ENCODE results near the gene CRY2. TPM values are rescaled to one million over a fixed set of nuclear protein-coding genes. Genes with fewer than 3 reads are reported as not detected.

CRY2 gene
- total RNA-seq, 1 experiment from 2014 or later, result 6.5 TPM

GRCh38 chr11:45881708-45882368 is 34.6 kb downstream of the CRY2 start:
- H3K4me3 ChIP-seq, result no peak overlapping the region
- H3K9me3 ChIP-seq, result no peaks in the 10 kb centered on the region
- H3K27me3 ChIP-seq, result no peaks in the 10 kb centered on the region
- no peak for DNase-seq
- no peaks in the 10 kb centered on the region for H3K36me3 ChIP-seq

- Histone ChIP-seq H3K36me3 (no peaks in the 10 kb centered on the region), H3K4me3 (no peak overlapping the region), H3K27me3 (no peaks in the 10 kb centered on the region), H3K9me3 (no peaks in the 10 kb centered on the region)
- DNase-seq, result no peak
These were observed 37.4 kb downstream of the CRY2 start for GRCh38 chr11:45884596-45885185.

GRCh38 chr11:45885274-45885920 is 38.1 kb downstream of the CRY2 start, which contains the start of gene MAPK8IP1:
Gene MAPK8IP1, plus strand, starts transcription at chr11:45885651. Its CDS starts 170 bp downstream, at chr11:45885821.
- Histone ChIP-seq H3K9me3 (no peaks in the 10 kb centered on the region), H3K36me3 (no peaks in the 10 kb centered on the region), H3K4me3 (peak within 1 kb of the TSS; percentile 25), H3K27me3 (no peaks in the 10 kb centered on the region)
- DNase-seq, result peak; percentile 19

- Histone ChIP-seq H3K9me3 (no peaks in the 10 kb centered on the region), H3K27me3 (no peaks in the 10 kb centered on the region), H3K4me3 (no peak overlapping the region), H3K36me3 (no peaks in the 10 kb centered on the region)
- no peak for DNase-seq
These were observed 38.8 kb downstream of the CRY2 start for GRCh38 chr11:45885921-45886721.

- Histone ChIP-seq H3K27me3 (no peaks in the 10 kb centered on the region), H3K36me3 (no peaks in the 10 kb centered on the region), H3K4me3 (no peak overlapping the region), H3K9me3 (no peaks in the 10 kb centered on the region)
- no peak for DNase-seq
These were observed 39.7 kb downstream of the CRY2 start for GRCh38 chr11:45886816-45887520.

- Histone ChIP-seq H3K9me3 (no peaks in the 10 kb centered on the region), H3K36me3 (no peaks in the 10 kb centered on the region), H3K27me3 (no peaks in the 10 kb centered on the region), H3K4me3 (no peak overlapping the region)
- DNase-seq, result no peak
These were observed 40.3 kb downstream of the CRY2 start for GRCh38 chr11:45887587-45887986.

- H3K4me3 ChIP-seq, result no peak overlapping the region
- H3K9me3 ChIP-seq, result no peaks in the 10 kb centered on the region
- no peaks in the 10 kb centered on the region for H3K27me3 ChIP-seq
- no peaks in the 10 kb centered on the region for H3K36me3 ChIP-seq
- no peak for DNase-seq
These were observed 42.3 kb downstream of the CRY2 start for GRCh38 chr11:45889555-45889954.

- no peak overlapping the region for H3K4me3 ChIP-seq
- DNase-seq, result no peak
- no peaks in the 10 kb centered on the region for H3K36me3 ChIP-seq
- H3K27me3 ChIP-seq, result no peaks in the 10 kb centered on the region
- no peaks in the 10 kb centered on the region for H3K9me3 ChIP-seq
These were observed 42.7 kb downstream of the CRY2 start for GRCh38 chr11:45889966-45890365.

GRCh38 chr11:45890886-45891550 is 43.7 kb downstream of the CRY2 start:
- no peaks in the 10 kb centered on the region for H3K36me3 ChIP-seq
- H3K4me3 ChIP-seq, result no peak overlapping the region
- no peak for DNase-seq
- no peaks in the 10 kb centered on the region for H3K9me3 ChIP-seq
- no peaks in the 10 kb centered on the region for H3K27me3 ChIP-seq

- Histone ChIP-seq H3K9me3 (no peaks in the 10 kb centered on the region), H3K27me3 (no peaks in the 10 kb centered on the region), H3K4me3 (no peak overlapping the region), H3K36me3 (no peaks in the 10 kb centered on the region)
- DNase-seq, result no peak
These were observed 45.6 kb downstream of the CRY2 start for GRCh38 chr11:45892856-45893255.

GRCh38 chr11:45894555-45895247 is 47.4 kb downstream of the CRY2 start:
- Histone ChIP-seq H3K9me3 (no peaks in the 10 kb centered on the region), H3K4me3 (no peak overlapping the region), H3K36me3 (no peaks in the 10 kb centered on the region), H3K27me3 (no peaks in the 10 kb centered on the region)
- no peak for DNase-seq

- Histone ChIP-seq H3K27me3 (no peaks in the 10 kb centered on the region), H3K36me3 (no peaks in the 10 kb centered on the region), H3K9me3 (no peaks in the 10 kb centered on the region), H3K4me3 (no peak overlapping the region)
- DNase-seq, result no peak
These were observed 48.4 kb downstream of the CRY2 start for GRCh38 chr11:45895553-45896259.

- no peak overlapping the region for H3K4me3 ChIP-seq
- H3K36me3 ChIP-seq, result no peaks in the 10 kb centered on the region
- no peaks in the 10 kb centered on the region for H3K27me3 ChIP-seq
- no peak for DNase-seq
- no peaks in the 10 kb centered on the region for H3K9me3 ChIP-seq
These were observed 49.2 kb downstream of the CRY2 start for GRCh38 chr11:45896422-45896984.

- Histone ChIP-seq H3K4me3 (no peak overlapping the region), H3K27me3 (no peaks in the 10 kb centered on the region), H3K36me3 (no peaks in the 10 kb centered on the region), H3K9me3 (no peaks in the 10 kb centered on the region)
- no peak for DNase-seq
These were observed 50.3 kb downstream of the CRY2 start for GRCh38 chr11:45897556-45897955.

GRCh38 chr11:45899086-45899447 is 51.8 kb downstream of the CRY2 start:
- no peaks in the 10 kb centered on the region for H3K36me3 ChIP-seq
- H3K27me3 ChIP-seq, result no peaks in the 10 kb centered on the region
- H3K4me3 ChIP-seq, result peak overlapping the region; percentile 55
- no peak for DNase-seq
- no peaks in the 10 kb centered on the region for H3K9me3 ChIP-seq

Data from MG63 (cell line).